A549 treated with CpdA at 1 μM for 4 hours (cell line): Measurements from ENCODE around the gene LITAF. TPM values are rescaled to one million over a fixed set of nuclear protein-coding genes. Genes with fewer than 3 reads are reported as not detected.

Experiments used
- total RNA-seq: library from RNA; stranded (reverse); fragments of 200-300 nt; extraction: Qiagen RNA extraction; gene quantifications from 5 replicates; pipeline ENCODE4 v1.2.3, GENCODE V29; 2022; ENCODE audit warnings: low read depth

The LITAF gene
- 190 to 209 TPM (median 203 TPM) in 5 replicates for total RNA-seq

GRCh38 chr16:11586856-11587642, at the start of gene LITAF:
Gene LITAF, minus strand, starts transcription at chr16:11586919. Its CDS starts 30,189 bp downstream, at chr16:11556730.

Other genes with a start within 250 kb of the LITAF start
- gene RMI2, start 241.5 kb downstream of the LITAF start, total RNA-seq, result 26.7 to 35.5 TPM (median 32.2 TPM) in 5 replicates
- gene SNN, start 81.5 kb upstream of the LITAF start, total RNA-seq, result 7.3 to 9.7 TPM (median 8.9 TPM) in 5 replicates
- gene TXNDC11, start 155.9 kb upstream of the LITAF start, total RNA-seq, result 36.9 to 40.0 TPM (median 39.4 TPM) in 5 replicates
- 25.3 to 37.3 TPM (median 25.6 TPM) in 5 replicates for gene ZC3H7A, start 210.3 kb upstream of the LITAF start, total RNA-seq